Activated T-helper 17 cell treated with anti-CD3 and anti-CD28 coated beads, Interleukin-2, amount 50 U/mL, for 72 hours (primary cell): Measurements from ENCODE around the gene FTO. TPM values are rescaled to one million over a fixed set of nuclear protein-coding genes. Genes with fewer than 3 reads are reported as not detected.

ENCODE experiments used
- ATAC-seq: fragments of 150-1000 bp; cut with Tn5 transposase; replicated peaks from 2 replicates; pipeline ENCODE4 v1.10.0; 2021; ENCODE audit warnings: mild to moderate bottlenecking, moderate library complexity
- H3K27ac Mint-ChIP-seq: one replicate; pipeline ENCODE4 v1.8.0; 2022; ENCODE audit warnings: mixed read lengths
- H3K27me3 Mint-ChIP-seq: one replicate; pipeline ENCODE4 v1.8.0; 2022; ENCODE audit warnings: mixed read lengths
- H3K36me3 Mint-ChIP-seq: one replicate; pipeline ENCODE4 v1.8.0; 2022; ENCODE audit warnings: low read depth, mild to moderate bottlenecking, mixed read lengths
- H3K4me1 Mint-ChIP-seq: one replicate; pipeline ENCODE4 v1.8.0; 2022; ENCODE audit warnings: mixed read lengths
- H3K4me3 Mint-ChIP-seq: one replicate; pipeline ENCODE4 v1.8.0; 2022; ENCODE audit warnings: mild to moderate bottlenecking, mixed read lengths
- H3K9me3 Mint-ChIP-seq: one replicate; pipeline ENCODE4 v1.8.0; 2022; ENCODE audit warnings: mixed read lengths
- total RNA-seq, 2 donors: library from RNA; stranded (reverse); gene quantifications; one replicate each; pipeline ENCODE4 v1.2.3, GENCODE V29; 2022

The FTO gene
- total RNA-seq, 2 donors from 2014 or later, result 50.0 to 54.1 TPM

DNA sequence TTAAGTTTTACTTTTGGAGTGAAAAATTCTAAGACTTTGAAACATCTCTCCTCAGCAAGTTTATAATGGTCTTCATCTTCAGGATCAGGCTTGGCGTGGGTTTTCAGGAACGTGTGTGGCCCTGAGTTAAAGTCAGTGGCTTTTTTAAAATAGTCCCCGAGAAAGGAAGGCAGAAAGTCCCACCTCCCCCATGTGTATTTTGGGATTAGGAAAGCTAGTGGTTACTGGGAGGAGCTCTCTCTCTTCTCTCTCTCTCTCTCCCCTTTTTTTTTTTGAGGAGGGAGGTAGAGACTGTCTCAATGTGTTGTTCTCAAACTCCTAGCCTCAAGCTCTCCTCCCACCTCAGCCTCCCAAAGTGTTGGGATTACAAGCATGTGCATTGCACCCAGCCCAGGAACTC lies 369.4 kb downstream of the FTO start:
- Mint-ChIP-seq H3K9me3 (no peaks in the 10 kb centered on the region), H3K27ac (no peak overlapping the region), H3K36me3 (no peaks in the 10 kb centered on the region), H3K4me1 (no peaks in the 10 kb centered on the region), H3K4me3 (no peak overlapping the region), H3K27me3 (no peaks in the 10 kb centered on the region)
- no peak for ATAC-seq

DNA sequence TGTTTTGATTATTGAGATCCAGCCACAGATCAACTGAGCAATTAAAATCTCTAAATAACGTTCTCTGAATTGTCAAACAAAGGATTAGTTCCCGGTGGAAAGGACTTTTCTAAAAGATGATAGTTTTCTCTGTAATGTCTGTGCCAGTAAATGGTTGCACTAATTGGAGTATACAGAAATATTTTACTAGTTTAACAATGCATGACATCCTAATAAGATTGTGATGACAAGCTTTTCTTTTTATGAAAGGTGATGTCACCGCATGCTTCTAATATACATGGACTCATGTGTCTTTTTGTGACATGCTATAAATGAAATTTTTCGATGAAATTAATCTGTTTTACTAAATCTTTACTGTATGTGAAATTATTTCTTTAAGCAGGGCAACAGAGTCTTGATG lies 371.5 kb downstream of the FTO start:
- no peaks in the 10 kb centered on the region for H3K9me3 Mint-ChIP-seq
- H3K27ac Mint-ChIP-seq, result no peak overlapping the region
- no peaks in the 10 kb centered on the region for H3K27me3 Mint-ChIP-seq
- no peaks in the 10 kb centered on the region for H3K36me3 Mint-ChIP-seq
- ATAC-seq, result no peak
- H3K4me1 Mint-ChIP-seq, result no peaks in the 10 kb centered on the region
- no peak overlapping the region for H3K4me3 Mint-ChIP-seq

DNA sequence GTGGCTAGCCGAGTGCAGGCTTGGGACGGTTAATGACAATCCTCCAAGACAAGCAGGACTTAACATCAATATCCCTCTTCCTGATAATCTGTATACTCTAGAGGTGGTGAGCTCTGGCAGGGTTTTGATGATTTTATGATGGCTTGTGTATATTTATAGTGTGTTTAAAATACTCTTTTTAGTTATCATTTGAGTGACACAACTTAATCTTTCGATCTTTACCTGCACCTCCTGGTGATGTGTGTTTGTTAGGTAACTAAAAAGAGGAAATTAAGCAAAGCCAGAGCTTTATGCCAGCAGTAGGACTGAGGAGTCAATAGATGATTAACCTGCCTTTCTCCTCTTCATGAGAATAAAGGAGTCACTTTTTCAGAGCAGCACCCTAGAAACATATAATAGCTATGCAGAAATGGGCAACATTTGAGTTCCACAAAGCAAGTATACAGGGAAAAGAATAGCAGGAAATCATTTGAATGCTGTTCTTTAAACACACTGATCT lies 372.1 kb downstream of the FTO start:
- H3K9me3 Mint-ChIP-seq, result no peaks in the 10 kb centered on the region
- no peak for ATAC-seq
- no peaks in the 10 kb centered on the region for H3K4me1 Mint-ChIP-seq
- H3K27me3 Mint-ChIP-seq, result no peaks in the 10 kb centered on the region
- H3K27ac Mint-ChIP-seq, result no peak overlapping the region
- no peaks in the 10 kb centered on the region for H3K36me3 Mint-ChIP-seq
- no peak overlapping the region for H3K4me3 Mint-ChIP-seq

DNA sequence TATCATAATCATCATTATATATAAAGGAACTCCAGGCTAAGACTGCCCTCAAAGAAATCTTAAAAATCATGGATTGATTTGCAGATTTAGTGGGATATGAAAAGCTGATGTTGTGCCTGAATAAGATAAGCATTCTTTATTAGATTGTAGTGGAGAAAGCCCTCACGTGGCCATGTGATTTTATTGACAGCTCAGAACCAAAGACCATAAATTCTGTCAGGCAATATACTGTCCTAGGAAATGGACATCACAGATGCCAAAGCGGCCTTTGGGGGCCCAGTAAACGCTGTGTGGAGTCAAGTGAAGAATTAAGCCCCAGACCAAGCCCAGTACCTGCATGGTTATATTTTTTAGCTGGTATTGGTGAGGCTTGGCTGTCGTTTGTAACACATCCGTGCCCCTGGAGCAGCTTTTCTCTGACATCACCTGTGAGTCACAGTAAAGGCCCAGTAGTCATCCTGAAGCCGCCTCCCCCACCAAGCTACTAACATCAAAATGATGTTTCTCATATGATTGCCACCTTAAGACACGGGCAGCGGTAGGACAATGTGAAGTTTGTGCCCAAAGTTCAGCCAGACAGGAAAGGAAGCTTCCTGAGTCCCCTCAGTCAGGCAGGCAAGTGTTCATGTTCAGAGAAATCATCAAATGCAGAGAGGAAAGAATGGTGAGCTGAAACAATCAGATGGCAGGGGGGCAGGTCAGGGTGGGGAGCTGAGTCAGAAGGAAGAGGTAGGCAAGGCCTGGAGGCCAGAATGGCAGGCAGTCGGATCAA lies 373.3 kb downstream of the FTO start:
- H3K9me3 Mint-ChIP-seq, result no peaks in the 10 kb centered on the region
- no peaks in the 10 kb centered on the region for H3K4me1 Mint-ChIP-seq
- no peak for ATAC-seq
- no peaks in the 10 kb centered on the region for H3K36me3 Mint-ChIP-seq
- no peaks in the 10 kb centered on the region for H3K27me3 Mint-ChIP-seq
- H3K27ac Mint-ChIP-seq, result no peak overlapping the region
- no peak overlapping the region for H3K4me3 Mint-ChIP-seq

DNA sequence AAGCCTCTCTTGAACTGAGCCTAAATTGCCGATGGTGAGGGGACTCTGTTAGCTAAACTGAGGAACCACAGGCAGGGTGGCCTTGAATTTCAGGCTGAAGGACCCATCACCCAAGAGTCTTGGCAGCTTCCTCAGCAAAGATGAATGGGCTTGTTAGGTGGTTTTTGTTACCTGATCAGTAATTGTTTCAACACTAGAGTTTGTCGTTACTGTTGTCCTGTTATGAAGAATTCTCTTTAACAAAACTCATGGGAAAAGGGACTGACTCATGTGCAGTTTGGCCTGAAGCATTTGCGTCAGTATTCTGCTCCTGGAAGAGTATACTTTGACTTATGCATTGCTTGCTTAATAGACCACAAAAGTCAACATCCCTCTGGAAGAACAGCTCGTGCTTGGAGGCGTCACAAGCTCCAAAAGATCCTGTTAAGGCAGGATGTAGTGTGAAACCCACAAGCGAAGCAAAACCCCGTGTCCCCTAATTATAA lies 376.6 kb downstream of the FTO start:
- Mint-ChIP-seq H3K9me3 (no peaks in the 10 kb centered on the region), H3K27ac (no peak overlapping the region), H3K4me1 (no peaks in the 10 kb centered on the region), H3K4me3 (no peak overlapping the region), H3K36me3 (no peaks in the 10 kb centered on the region), H3K27me3 (no peaks in the 10 kb centered on the region)
- ATAC-seq, result no peak

DNA sequence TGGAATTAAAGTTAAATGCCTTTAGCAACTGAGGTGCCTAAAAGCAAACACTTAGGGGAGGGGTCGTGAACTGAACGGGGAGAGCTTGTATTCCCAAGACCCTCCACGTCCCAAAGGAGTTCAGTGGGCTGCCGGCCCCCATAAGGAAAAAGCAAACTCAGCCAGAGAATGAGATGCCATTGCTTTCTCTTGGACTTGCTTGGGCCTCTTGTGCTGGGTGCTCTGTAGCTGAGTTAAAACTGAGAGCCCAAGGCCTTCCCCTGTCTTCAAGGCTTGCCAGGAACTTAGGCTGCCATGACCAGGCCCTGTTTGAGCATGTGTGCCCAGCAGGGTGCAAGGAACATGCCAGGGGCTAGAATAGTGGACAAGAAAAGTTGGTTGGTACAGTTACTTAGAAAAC lies 382.8 kb downstream of the FTO start:
- peaks cover 6% of the 10 kb centered on the region for H3K9me3 Mint-ChIP-seq
- H3K27ac Mint-ChIP-seq, result no peak overlapping the region
- no peaks in the 10 kb centered on the region for H3K27me3 Mint-ChIP-seq
- no peaks in the 10 kb centered on the region for H3K4me1 Mint-ChIP-seq
- H3K36me3 Mint-ChIP-seq, result no peaks in the 10 kb centered on the region
- no peak for ATAC-seq
- H3K4me3 Mint-ChIP-seq, result no peak overlapping the region

DNA sequence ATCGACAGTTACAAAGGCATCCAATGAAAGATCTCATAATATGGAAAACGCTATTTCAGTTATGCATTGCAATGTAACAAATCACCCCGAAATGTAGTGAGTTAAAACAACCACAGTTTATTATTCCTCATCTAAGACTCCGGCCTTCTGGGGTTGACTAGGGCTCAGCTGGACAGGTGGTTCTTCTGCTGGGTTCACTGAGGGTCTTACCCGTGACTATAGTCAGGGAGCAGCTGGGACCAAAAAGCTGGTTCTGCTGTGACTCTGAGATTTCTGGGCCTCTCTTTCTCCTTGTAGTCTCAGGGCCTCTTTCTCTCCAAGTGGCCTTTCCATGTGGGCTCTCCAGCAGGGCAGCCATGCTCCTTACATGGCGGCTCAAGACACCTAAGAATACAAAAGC lies 386.6 kb downstream of the FTO start:
- no peaks in the 10 kb centered on the region for H3K4me1 Mint-ChIP-seq
- H3K27ac Mint-ChIP-seq, result no peak overlapping the region
- H3K4me3 Mint-ChIP-seq, result no peak overlapping the region
- no peaks in the 10 kb centered on the region for H3K27me3 Mint-ChIP-seq
- peaks cover 6% of the 10 kb centered on the region for H3K9me3 Mint-ChIP-seq
- H3K36me3 Mint-ChIP-seq, result peaks cover 20% of the 10 kb centered on the region
- ATAC-seq, result no peak

DNA sequence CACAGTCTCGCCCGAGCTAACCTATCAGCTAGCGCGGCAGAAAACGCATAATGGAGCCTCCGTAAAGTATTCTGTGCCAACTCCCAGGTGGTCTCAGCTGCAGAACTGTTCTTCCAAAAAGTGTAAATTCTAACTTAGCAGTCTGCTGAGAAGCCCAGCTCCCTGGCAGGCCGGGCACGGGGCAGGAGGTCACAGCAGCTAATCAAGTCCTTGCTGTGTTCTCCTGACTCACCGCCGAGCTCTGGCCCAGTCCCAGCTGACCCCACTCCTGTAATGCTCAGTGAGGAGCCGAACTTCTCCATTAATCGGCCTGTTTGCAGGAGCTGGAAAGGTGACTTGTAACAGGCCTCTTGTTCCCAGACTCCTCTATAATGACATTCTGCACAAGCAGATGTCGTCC lies 389.3 kb downstream of the FTO start:
- Mint-ChIP-seq H3K4me3 (no peak overlapping the region), H3K4me1 (peaks cover 6% of the 10 kb centered on the region), H3K27me3 (no peaks in the 10 kb centered on the region), H3K36me3 (peaks cover 25% of the 10 kb centered on the region), H3K27ac (no peak overlapping the region), H3K9me3 (peaks cover 6% of the 10 kb centered on the region)
- no peak for ATAC-seq

DNA sequence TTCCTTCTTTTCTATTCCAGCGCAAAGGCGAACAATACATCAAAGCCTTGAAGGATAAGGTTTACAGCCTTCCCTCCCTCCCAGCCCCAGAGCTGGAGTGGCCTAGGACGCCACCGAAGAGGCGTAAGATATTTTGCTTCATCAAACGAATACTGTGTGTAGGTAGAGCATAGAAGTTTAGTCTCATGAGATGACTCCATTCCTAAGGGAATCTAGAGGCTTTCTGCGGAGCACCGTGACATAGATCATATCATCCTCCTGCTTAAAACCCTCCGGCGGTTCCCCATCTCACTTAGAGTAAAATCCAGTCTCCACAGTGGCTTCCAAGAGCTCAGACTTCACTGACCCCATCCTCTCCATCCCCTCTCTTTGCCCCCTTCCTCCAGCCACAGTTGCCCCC lies 390.7 kb downstream of the FTO start:
- no peak overlapping the region for H3K27ac Mint-ChIP-seq
- H3K36me3 Mint-ChIP-seq, result peaks cover 25% of the 10 kb centered on the region
- no peaks in the 10 kb centered on the region for H3K27me3 Mint-ChIP-seq
- ATAC-seq, result no peak
- H3K4me1 Mint-ChIP-seq, result peaks cover 6% of the 10 kb centered on the region
- no peak overlapping the region for H3K4me3 Mint-ChIP-seq
- H3K9me3 Mint-ChIP-seq, result peaks cover under 1% of the 10 kb centered on the region

DNA sequence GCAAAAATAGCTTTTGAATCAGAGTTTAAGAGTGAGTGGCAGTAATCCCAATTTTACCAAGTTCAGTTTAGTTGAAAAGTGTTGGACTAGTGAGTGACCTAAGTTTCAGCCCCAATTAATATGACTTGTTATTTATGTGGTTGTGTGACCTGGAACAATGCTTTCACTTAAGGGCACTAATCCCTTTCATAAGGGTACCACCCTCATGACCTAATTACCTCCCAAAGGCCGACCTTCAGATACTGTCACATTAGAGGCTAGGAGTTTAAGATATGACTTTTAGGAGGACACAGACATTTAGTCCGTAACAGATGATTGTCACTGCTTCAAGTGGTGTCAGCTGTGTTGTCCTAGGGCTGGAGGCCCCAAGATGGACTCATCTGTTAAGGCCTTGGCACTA lies 392.7 kb downstream of the FTO start:
- no peak for ATAC-seq
- Mint-ChIP-seq H3K27me3 (no peaks in the 10 kb centered on the region), H3K4me3 (no peak overlapping the region), H3K36me3 (peaks cover 25% of the 10 kb centered on the region), H3K4me1 (peaks cover 6% of the 10 kb centered on the region), H3K27ac (no peak overlapping the region), H3K9me3 (no peaks in the 10 kb centered on the region)

DNA sequence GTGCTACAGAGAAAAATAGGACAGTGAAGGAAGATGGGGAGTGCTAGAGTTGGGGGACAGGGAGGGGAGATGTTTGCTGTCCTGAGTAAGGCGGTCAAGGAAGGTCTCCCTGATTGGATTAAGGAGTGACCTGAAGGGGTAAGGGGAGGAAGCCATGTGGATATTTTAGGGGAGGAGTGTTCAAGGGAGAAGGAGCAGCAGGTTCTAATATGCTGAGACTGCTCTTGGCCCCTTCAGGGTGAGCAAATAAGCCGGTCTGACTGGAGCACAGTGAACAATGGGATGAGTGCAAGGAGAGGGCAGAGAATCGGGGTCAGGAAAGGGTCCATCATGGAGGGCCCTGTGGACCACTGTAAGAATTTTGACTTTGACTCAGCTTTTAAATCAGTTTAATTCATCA lies 393.8 kb downstream of the FTO start:
- peaks cover 25% of the 10 kb centered on the region for H3K36me3 Mint-ChIP-seq
- peaks cover 6% of the 10 kb centered on the region for H3K4me1 Mint-ChIP-seq
- H3K27ac Mint-ChIP-seq, result no peak overlapping the region
- no peaks in the 10 kb centered on the region for H3K27me3 Mint-ChIP-seq
- ATAC-seq, result no peak
- H3K9me3 Mint-ChIP-seq, result no peaks in the 10 kb centered on the region
- no peak overlapping the region for H3K4me3 Mint-ChIP-seq

DNA sequence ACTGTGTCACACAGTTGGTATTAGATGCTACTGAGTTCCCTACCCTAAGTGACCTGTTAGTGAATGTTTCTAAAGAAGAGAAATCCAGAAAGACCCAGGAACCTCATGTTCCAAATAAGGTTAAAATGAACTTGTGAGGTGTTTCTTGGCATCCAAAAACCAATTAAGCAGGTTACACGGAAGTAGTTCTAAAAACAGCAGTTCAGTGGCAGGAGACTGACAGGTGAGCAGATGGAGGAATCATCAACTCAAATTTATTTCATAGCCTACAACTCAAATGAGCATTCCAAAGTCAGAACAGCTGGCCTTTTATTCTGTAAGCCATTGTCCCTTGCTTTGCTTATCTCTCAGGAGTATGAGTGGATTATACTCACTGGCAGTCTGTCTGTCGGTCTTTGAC lies 394.3 kb downstream of the FTO start:
- Mint-ChIP-seq H3K4me3 (no peak overlapping the region), H3K4me1 (peaks cover 6% of the 10 kb centered on the region), H3K27ac (no peak overlapping the region), H3K27me3 (no peaks in the 10 kb centered on the region), H3K36me3 (peaks cover 25% of the 10 kb centered on the region), H3K9me3 (no peaks in the 10 kb centered on the region)
- ATAC-seq, result no peak

DNA sequence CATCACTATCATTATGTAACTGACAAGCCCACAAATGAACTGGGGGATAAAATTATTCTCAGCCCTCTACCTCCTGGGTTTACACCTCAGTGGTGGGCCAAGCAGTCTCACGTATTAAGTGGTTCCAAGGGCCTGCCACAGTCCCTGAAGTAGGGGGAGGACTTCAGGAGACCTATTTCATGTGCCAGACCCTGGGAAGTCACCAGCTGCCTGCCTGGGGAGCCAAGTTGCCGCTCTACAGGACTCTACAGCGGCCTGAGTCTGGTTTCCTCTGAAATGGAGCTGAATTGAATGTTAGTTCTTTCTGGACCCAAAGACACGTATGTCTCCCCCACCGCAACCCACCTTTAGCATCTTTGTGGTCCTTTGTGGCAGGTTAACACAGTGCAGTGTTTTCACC lies 395.7 kb downstream of the FTO start:
- no peak overlapping the region for H3K4me3 Mint-ChIP-seq
- H3K36me3 Mint-ChIP-seq, result peaks cover 15% of the 10 kb centered on the region
- H3K27ac Mint-ChIP-seq, result no peak overlapping the region
- H3K27me3 Mint-ChIP-seq, result no peaks in the 10 kb centered on the region
- no peaks in the 10 kb centered on the region for H3K9me3 Mint-ChIP-seq
- no peak for ATAC-seq
- H3K4me1 Mint-ChIP-seq, result peaks cover 6% of the 10 kb centered on the region

DNA sequence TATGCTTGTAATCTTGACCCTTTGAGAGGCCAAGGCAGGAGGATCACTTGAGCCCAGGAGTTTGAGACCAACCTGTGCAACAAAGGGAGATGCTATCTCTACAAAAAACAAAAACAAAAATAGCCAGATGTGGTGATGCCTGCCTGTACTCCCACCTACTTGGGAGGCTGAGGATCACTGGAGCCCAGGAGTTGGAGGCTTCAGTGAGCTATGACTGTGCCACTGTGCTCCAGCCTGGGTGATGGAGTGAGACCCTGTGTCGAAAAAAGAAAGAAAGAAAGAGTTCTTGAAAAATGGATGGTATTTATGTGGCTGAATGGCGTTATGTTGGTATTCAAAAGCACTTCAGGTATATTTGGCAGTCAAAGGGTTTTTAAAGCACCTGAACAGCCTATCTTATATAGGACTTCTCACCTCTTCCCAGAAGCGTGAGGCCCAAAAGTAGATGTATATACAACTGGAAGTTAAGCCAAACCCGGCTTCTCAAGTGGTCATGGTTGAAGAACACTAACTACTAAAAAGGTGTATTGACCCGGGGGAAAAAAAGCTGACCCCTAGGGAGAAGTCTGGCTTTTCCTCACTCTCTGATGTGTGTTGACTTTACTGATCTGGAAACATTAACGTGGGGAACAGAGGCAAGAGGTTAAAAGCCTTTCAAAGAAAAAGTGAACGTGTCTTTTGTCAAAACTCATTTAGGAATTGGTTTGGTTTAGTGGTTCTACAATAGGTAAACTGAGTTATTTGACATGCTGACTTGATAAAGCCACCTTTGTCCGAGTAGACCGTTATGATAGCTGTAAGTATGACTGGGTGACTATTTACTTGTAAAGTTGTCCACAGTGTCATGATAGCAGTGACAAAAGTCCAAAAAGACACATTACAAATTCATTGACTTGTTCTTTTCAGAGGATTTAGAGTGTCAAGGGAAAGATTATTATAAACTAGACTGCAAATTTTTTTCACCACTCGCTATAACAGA lies 399.2 kb downstream of the FTO start:
- Mint-ChIP-seq H3K27ac (no peak overlapping the region), H3K9me3 (no peaks in the 10 kb centered on the region), H3K36me3 (no peaks in the 10 kb centered on the region), H3K4me3 (no peak overlapping the region), H3K4me1 (no peaks in the 10 kb centered on the region), H3K27me3 (no peaks in the 10 kb centered on the region)
- no peak for ATAC-seq

DNA sequence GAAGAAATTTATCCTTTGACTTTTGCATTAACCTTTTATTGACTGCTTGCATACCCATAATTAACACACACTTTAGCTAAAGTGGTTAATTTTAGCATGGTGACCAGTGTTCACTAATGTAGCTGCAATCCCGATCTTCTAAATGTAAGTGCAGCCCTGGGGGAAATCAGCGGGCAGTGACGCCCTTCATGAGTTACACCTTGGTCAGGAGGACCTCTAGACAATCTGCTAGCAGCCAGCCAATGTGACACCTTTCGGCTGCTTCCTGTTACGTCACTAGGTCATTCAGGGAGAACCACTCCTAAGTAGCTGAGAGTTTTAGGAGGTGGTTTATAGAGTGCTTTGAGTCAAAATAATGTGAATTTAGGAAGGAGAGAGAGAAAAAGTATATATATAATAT lies 402.1 kb downstream of the FTO start:
- no peak overlapping the region for H3K4me3 Mint-ChIP-seq
- H3K9me3 Mint-ChIP-seq, result no peaks in the 10 kb centered on the region
- no peaks in the 10 kb centered on the region for H3K27me3 Mint-ChIP-seq
- H3K27ac Mint-ChIP-seq, result no peak overlapping the region
- no peaks in the 10 kb centered on the region for H3K4me1 Mint-ChIP-seq
- H3K36me3 Mint-ChIP-seq, result peaks cover 2% of the 10 kb centered on the region
- ATAC-seq, result no peak
